ENCODE data around the gene RETREG1.
A peak's percentile ranks its signal among the peaks of the same experiment; 100 is the strongest.
"Not testable (repeated sequence)": the region's sequence is repeated elsewhere in the genome, so short reads cannot be mapped to it uniquely, and the experiment has no call there.

Gene RETREG1

GRCh38 chr5:16492398-16493140 is 124.2 kb downstream of the RETREG1 start:
- peak in 3 of 58 donors; percentile 7 to 27 (median 7) for DNase-seq

GRCh38 chr5:16490911-16491310 is 125.9 kb downstream of the RETREG1 start:
- DNase-seq = no peak

- DNase-seq = peak in 6 of 58 donors; percentile 7 to 69 (median 10)
These were observed 127.4 kb downstream of the RETREG1 start for GRCh38 chr5:16489322-16489791.

- DNase-seq = no peak
These were observed 129.3 kb downstream of the RETREG1 start for GRCh38 chr5:16487456-16487855.

GRCh38 chr5:16486711-16487111 is 130.1 kb downstream of the RETREG1 start:
- peak in 1 of 58 donors; percentile 7 for DNase-seq

GRCh38 chr5:16485656-16486055 is 131.1 kb downstream of the RETREG1 start:
- DNase-seq = no peak

GRCh38 chr5:16484081-16484480 is 132.7 kb downstream of the RETREG1 start:
- DNase-seq = no peak

GRCh38 chr5:16483361-16483760 is 133.4 kb downstream of the RETREG1 start:
- DNase-seq = no peak

- no peak for DNase-seq
These were observed 133.9 kb downstream of the RETREG1 start for GRCh38 chr5:16482891-16483290.

GRCh38 chr5:16480821-16481538 is 135.8 kb downstream of the RETREG1 start:
- DNase-seq = no peak

- DNase-seq = no peak
These were observed 136.7 kb downstream of the RETREG1 start for GRCh38 chr5:16480144-16480543.

- DNase-seq = no peak
These were observed 139.3 kb downstream of the RETREG1 start for GRCh38 chr5:16477541-16477940.

- DNase-seq = not testable (repeated sequence)
These were observed 140.4 kb downstream of the RETREG1 start for GRCh38 chr5:16476417-16476816.

GRCh38 chr5:16471387-16471786 is 145.4 kb downstream of the RETREG1 start:
- no peak for DNase-seq

- no peak for DNase-seq
These were observed 149.2 kb downstream of the RETREG1 start for GRCh38 chr5:16467363-16468219.

- DNase-seq = peak; percentile 18 to 93 (median 84)
These were observed 151.0 kb downstream of the RETREG1 start, which contains the start of gene ZNF622 for GRCh38 chr5:16465544-16466432. TSS of gene ZNF622 (minus strand) at chr5:16465800. CDS start at chr5:16465665, 135 bp downstream.

GRCh38 chr5:16464664-16465543 is 151.9 kb downstream of the RETREG1 start:
- DNase-seq = no peak

GRCh38 chr5:16464231-16464630 is 152.6 kb downstream of the RETREG1 start:
- DNase-seq = no peak

- DNase-seq = no peak
These were observed 155.0 kb downstream of the RETREG1 start for GRCh38 chr5:16461782-16462181.
